Vagina (tissue), 2 donors: ENCODE results near the gene CALD1.

Source experiments
- CTCF ChIP-seq, 3 experiments: fragments of 450-650 bp in 2 of 3; fragments of 200-600 bp in 1 of 3; sonication (generic) in 1 of 3; IDR thresholded peaks; one replicate each; pipeline ENCODE4 v1.5.1; 2017 to 2019; ENCODE audit warnings: antibody characterized with exemption in 3 of 3, mild to moderate bottlenecking in 2 of 3, moderate library complexity in 2 of 3
- POLR2A ChIP-seq, 2 donors: fragments of 450-650 bp; IDR thresholded peaks; one replicate each; pipeline ENCODE4 v1.6.1; 2017; ENCODE audit warnings: antibody characterized with exemption in 2 of 2, mild to moderate bottlenecking in 2 of 2, moderate library complexity in 2 of 2

- TF ChIP-seq CTCF (IDR thresholded peaks at IDR 0.05), result no peak
- no peak for TF ChIP-seq POLR2A (IDR thresholded peaks at IDR 0.05)
These were observed 77.3 kb downstream of the CALD1 start for GRCh38 chr7:134856691-134857090.
